Measurements from ENCODE around the gene SDSL.

- no peak for TF ChIP-seq CTCF (IDR thresholded peaks at IDR 0.05)
- no peak for TF ChIP-seq POLR2A (IDR thresholded peaks at IDR 0.05)
These were observed 27.1 kb upstream of the SDSL start for GRCh38 chr12:113395119-113395518.
